ENCODE data around the gene EIF5A. TPM values are rescaled to one million over a fixed set of nuclear protein-coding genes. Genes with fewer than 3 reads are reported as not detected.

Gene EIF5A
- total and polyA plus RNA-seq, 9 of the 15 experiments (the other 6 are each of a cell fraction or from before 2014, with no cell fraction given) = 22.9 to 1,163 (median 772) TPM

GRCh38 chr17:7318121-7318860 lies 10.9 kb downstream of the EIF5A start:
- ChIA-PET POLR2A (interaction anchor here (0.8 kb wide), 1 partner anchor 167 kb away, joined by 3 read pairs; no protein-coding TSS in a partner anchor), CTCF (ENCODE audit: low intra/inter-chr PET ratio) (no interaction called here)
- H3K4me3 ChIP-seq = no peak overlapping the region
- WGBS (ENCODE audit: insufficient coverage, low coverage, missing lambda C conversion rate) = 94% methylated on average over 9 of the region's 13 CpGs
- TF ChIP-seq MAFK (IDR thresholded peaks at IDR 0.05; ENCODE audit: low read length) (no peak), ZNF143 (CRISPR knock-in tag; IDR thresholded peaks at IDR 0.05) (no peak), NEUROD1 (IDR thresholded peaks at IDR 0.05; ENCODE audit: borderline replicate concordance, low read depth, low read length, partially characterized antibody) (no peak), ZBTB33 (CRISPR knock-in tag; IDR thresholded peaks at IDR 0.05) (no peak), RB1 (IDR thresholded peaks at IDR 0.05; ENCODE audit: low read depth) (no peak), ETS1 (conservative IDR thresholded peaks at IDR 0.05; ENCODE audit: control insufficient read depth, low read depth, low read length) (no peak), TCF7 (IDR thresholded peaks at IDR 0.05; ENCODE audit: borderline replicate concordance) (no peak), LEF1 (IDR thresholded peaks at IDR 0.05) (no peak), ZNF561 (CRISPR knock-in tag; conservative IDR thresholded peaks at IDR 0.05) (no peak), SRSF3 (IDR thresholded peaks at IDR 0.05; ENCODE audit: insufficient read depth, low read length) (no peak), NR4A1 (CRISPR knock-in tag; IDR thresholded peaks at IDR 0.05) (no peak), NR4A1 (tag; IDR thresholded peaks at IDR 0.05) (no peak), CREM (IDR thresholded peaks at IDR 0.05; ENCODE audit: low read depth) (no peak), PCBP2 (IDR thresholded peaks at IDR 0.05; ENCODE audit: low read depth, low read length, poor library complexity, severe bottlenecking) (no peak), CHD4 (IDR thresholded peaks at IDR 0.05; ENCODE audit: insufficient read depth, insufficient replicate concordance, low read depth, low read length, poor library complexity, severe bottlenecking) (no peak), TAF15 (IDR thresholded peaks at IDR 0.05; ENCODE audit: low read depth, low read length) (no peak), ZNF253 (CRISPR knock-in tag; conservative IDR thresholded peaks at IDR 0.05) (no peak), ZNF121 (CRISPR knock-in tag; conservative IDR thresholded peaks at IDR 0.05) (no peak), ZNF224 (CRISPR knock-in tag; IDR thresholded peaks at IDR 0.05) (no peak), CSDE1 (IDR thresholded peaks at IDR 0.05) (no peak)
- no peak for FAIRE-seq
- intact Hi-C loops (cut with micrococcal nuclease) = no loop called here
- no peak overlapping the region; a peak in 1 of 4 replicates for H3K9ac ChIP-seq (ENCODE audit: insufficient read depth in 1 of 2, low read depth in 2 of 2, low read length in 2 of 2)
- H3K9me1 ChIP-seq (ENCODE audit: control insufficient read depth, insufficient read depth, low read length) = no peaks in the 10 kb centered on the region
- in situ Hi-C loops (cut with MboI) = no loop called here
- H3K36me3 ChIP-seq (ENCODE audit: control insufficient read depth, insufficient read depth, low read length) = peaks cover 73% of the 10 kb centered on the region; the same call in 2 of the 3 replicates
- H3K27ac ChIP-seq (ENCODE audit: extremely low read depth, low read depth, low read length) = no peak overlapping the region
- no peak overlapping the region for H3K4me2 ChIP-seq (ENCODE audit: insufficient read depth, low read length)
- no peak overlapping the region for H2AFZ ChIP-seq (ENCODE audit: low read depth, low read length)
- H3K27me3 ChIP-seq (ENCODE audit: control insufficient read depth in 2 of 2, insufficient read depth in 2 of 2, low read length in 2 of 2) = no peaks in the 10 kb centered on the region
- BruUV-seq (replicated peaks) = no TSS peak
- ATAC-seq = no peak
- H3K9me3 ChIP-seq (replicated peaks; ENCODE audit: control insufficient read depth, insufficient read depth, low read depth, low read length) = no peaks in the 10 kb centered on the region
- peaks cover 11% of the 10 kb centered on the region for H3K79me2 ChIP-seq (ENCODE audit: control insufficient read depth, insufficient read depth, low read length)
- H4K20me1 ChIP-seq (replicated peaks; ENCODE audit: control insufficient read depth, insufficient read depth, low read length) = peaks cover 4% of the 10 kb centered on the region; the same call in 1 of the 2 replicates
- no peak for DNase-seq (ENCODE audit: extremely low read depth in 1 of 4, low spot score in 3 of 4)
- H3K4me1 ChIP-seq (replicated peaks in 1 of 2; ENCODE audit: control insufficient read depth in 2 of 2, insufficient read depth in 2 of 2, low read length in 2 of 2) = peaks cover 5 to 18% of the 10 kb centered on the region in 2 experiments; a peak in 3 of 5 replicates
